ENCODE measurements around the gene NOS3. TPM values are rescaled to one million over a fixed set of nuclear protein-coding genes. Genes with fewer than 3 reads are reported as not detected.

NOS3 gene
- total RNA-seq, 2 donors from 2014 or later = 14.5 to 78.6 TPM

GRCh38 chr7:151018421-151019129 lies 27.8 kb downstream of the NOS3 start:
- Histone ChIP-seq H3K36me3 (no peaks in the 10 kb centered on the region), H3K9me3 (no peaks in the 10 kb centered on the region), H3K4me1 (peaks cover 0 to 25% of the 10 kb centered on the region in 2 donors), H3K27ac (no peak overlapping the region), H3K27me3 (no peaks in the 10 kb centered on the region), H3K4me3 (peak overlapping the region in 1 of 2 donors; percentile 26)
- no peak for DNase-seq (ENCODE audit: low spot score)
- peak; percentile 9 to 10 for TF ChIP-seq CTCF (IDR thresholded peaks at IDR 0.05)

- no peaks in the 10 kb centered on the region for H3K9me3 ChIP-seq
- no peaks in the 10 kb centered on the region for H3K36me3 ChIP-seq
- no peak for DNase-seq (ENCODE audit: low spot score)
- H3K4me3 ChIP-seq = peak overlapping the region in 1 of 2 donors; percentile 26
- H3K27ac ChIP-seq = no peak overlapping the region
- TF ChIP-seq CTCF (IDR thresholded peaks at IDR 0.05) = no peak
- H3K4me1 ChIP-seq = peaks cover 0 to 20% of the 10 kb centered on the region in 2 donors
- no peaks in the 10 kb centered on the region for H3K27me3 ChIP-seq
Measured at GRCh38 chr7:151019130-151019447, 28.3 kb downstream of the NOS3 start.

GRCh38 chr7:151020231-151020630 lies 29.4 kb downstream of the NOS3 start:
- Histone ChIP-seq H3K9me3 (no peaks in the 10 kb centered on the region), H3K4me3 (no peak overlapping the region), H3K27ac (no peak overlapping the region), H3K36me3 (no peaks in the 10 kb centered on the region), H3K4me1 (peaks cover 0 to 19% of the 10 kb centered on the region in 2 donors), H3K27me3 (no peaks in the 10 kb centered on the region)
- no peak for DNase-seq (ENCODE audit: low spot score)
- no peak for TF ChIP-seq CTCF (IDR thresholded peaks at IDR 0.05)

GRCh38 chr7:151023232-151023631 lies 32.4 kb downstream of the NOS3 start:
- no peak for DNase-seq (ENCODE audit: low spot score)
- H3K27ac ChIP-seq = no peak overlapping the region
- no peaks in the 10 kb centered on the region for H3K36me3 ChIP-seq
- TF ChIP-seq CTCF (IDR thresholded peaks at IDR 0.05) = no peak
- no peak overlapping the region for H3K4me3 ChIP-seq
- no peaks in the 10 kb centered on the region for H3K27me3 ChIP-seq
- no peaks in the 10 kb centered on the region for H3K9me3 ChIP-seq
- H3K4me1 ChIP-seq = peaks cover 0 to 14% of the 10 kb centered on the region in 2 donors

- Histone ChIP-seq H3K4me3 (no peak within 1 kb of the TSS), H3K27me3 (no peaks in the 10 kb centered on the region), H3K9me3 (no peaks in the 10 kb centered on the region), H3K4me1 (peaks cover 0 to 11% of the 10 kb centered on the region in 2 donors), H3K27ac (no peak within 1 kb of the TSS), H3K36me3 (no peaks in the 10 kb centered on the region)
- TF ChIP-seq CTCF (IDR thresholded peaks at IDR 0.05) = no peak
- DNase-seq (ENCODE audit: low spot score) = no peak
Measured at GRCh38 chr7:151024435-151025056, 33.7 kb downstream of the NOS3 start, which contains the start of gene ATG9B. Gene ATG9B, minus strand, starts transcription at chr7:151024494. Its CDS starts 71 bp downstream, at chr7:151024423.
